D721Med (cell line): ENCODE measurements around the gene GGT6.

Experiments
- DNase-seq: peaks from one replicate; pipeline ENCODE4 v3.0.0; 2011; ENCODE audit warnings: low spot score; ENCODE audit not compliant: insufficient read length
- FAIRE-seq: peaks from 2 replicates; lab custom pipeline; 2011; peaks lifted over from hg19 to GRCh38; lab: Jason Lieb, UNC
- TF ChIP-seq, protein P1 (sequence below): IDR thresholded peaks from 2 replicates; pipeline ENCODE4 v1.5.1; 2012; ENCODE audit warnings: mild to moderate bottlenecking, control low read depth; ENCODE audit not compliant: insufficient read depth; ENCODE audit errors: missing control alignments

The GGT6 gene

GRCh38 chr17:4538236-4539002 is 22.0 kb downstream of the GGT6 start:
- FAIRE-seq, result no peak
- TF ChIP-seq, protein P1, sequence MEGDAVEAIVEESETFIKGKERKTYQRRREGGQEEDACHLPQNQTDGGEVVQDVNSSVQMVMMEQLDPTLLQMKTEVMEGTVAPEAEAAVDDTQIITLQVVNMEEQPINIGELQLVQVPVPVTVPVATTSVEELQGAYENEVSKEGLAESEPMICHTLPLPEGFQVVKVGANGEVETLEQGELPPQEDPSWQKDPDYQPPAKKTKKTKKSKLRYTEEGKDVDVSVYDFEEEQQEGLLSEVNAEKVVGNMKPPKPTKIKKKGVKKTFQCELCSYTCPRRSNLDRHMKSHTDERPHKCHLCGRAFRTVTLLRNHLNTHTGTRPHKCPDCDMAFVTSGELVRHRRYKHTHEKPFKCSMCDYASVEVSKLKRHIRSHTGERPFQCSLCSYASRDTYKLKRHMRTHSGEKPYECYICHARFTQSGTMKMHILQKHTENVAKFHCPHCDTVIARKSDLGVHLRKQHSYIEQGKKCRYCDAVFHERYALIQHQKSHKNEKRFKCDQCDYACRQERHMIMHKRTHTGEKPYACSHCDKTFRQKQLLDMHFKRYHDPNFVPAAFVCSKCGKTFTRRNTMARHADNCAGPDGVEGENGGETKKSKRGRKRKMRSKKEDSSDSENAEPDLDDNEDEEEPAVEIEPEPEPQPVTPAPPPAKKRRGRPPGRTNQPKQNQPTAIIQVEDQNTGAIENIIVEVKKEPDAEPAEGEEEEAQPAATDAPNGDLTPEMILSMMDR, result no peak
- no peak for DNase-seq

- DNase-seq (no peak), FAIRE-seq (no peak)
- TF ChIP-seq, protein P1, result no peak
Measured at GRCh38 chr17:4537451-4538235, 22.7 kb downstream of the GGT6 start.

GRCh38 chr17:4536742-4537411 is 23.5 kb downstream of the GGT6 start:
- FAIRE-seq, result no peak
- DNase-seq, result no peak
- TF ChIP-seq, protein P1, result no peak

DNA sequence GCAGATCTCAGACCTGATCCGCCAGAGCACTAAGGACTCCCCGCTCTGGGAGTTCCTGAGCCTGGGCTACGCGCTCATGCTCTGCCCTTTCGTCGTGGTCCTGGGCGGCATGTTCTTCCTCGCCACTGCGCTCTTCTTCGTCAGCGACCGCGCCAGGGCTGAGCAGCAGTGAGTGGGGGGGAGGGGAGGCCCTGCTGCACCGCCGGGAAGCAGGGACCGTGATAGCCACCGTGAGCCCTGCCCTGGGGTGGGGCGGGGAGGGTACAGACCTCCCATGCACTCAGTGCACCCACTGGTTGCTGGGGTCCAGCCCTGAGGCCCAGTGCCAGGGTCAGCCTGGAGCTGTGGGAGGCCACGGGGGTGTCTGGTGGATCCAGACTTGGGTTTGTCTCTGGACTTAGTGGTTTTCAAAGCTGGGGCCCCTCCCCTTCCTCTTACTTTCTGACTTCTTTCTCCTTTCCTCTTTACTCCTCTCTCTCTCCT is 24.1 kb downstream of the GGT6 start:
- DNase-seq (no peak), FAIRE-seq (no peak)
- TF ChIP-seq, protein P1, result no peak

- TF ChIP-seq, protein P1, result no peak
- DNase-seq (no peak), FAIRE-seq (no peak)
Measured at GRCh38 chr17:4535667-4536258, 24.6 kb downstream of the GGT6 start.

DNA sequence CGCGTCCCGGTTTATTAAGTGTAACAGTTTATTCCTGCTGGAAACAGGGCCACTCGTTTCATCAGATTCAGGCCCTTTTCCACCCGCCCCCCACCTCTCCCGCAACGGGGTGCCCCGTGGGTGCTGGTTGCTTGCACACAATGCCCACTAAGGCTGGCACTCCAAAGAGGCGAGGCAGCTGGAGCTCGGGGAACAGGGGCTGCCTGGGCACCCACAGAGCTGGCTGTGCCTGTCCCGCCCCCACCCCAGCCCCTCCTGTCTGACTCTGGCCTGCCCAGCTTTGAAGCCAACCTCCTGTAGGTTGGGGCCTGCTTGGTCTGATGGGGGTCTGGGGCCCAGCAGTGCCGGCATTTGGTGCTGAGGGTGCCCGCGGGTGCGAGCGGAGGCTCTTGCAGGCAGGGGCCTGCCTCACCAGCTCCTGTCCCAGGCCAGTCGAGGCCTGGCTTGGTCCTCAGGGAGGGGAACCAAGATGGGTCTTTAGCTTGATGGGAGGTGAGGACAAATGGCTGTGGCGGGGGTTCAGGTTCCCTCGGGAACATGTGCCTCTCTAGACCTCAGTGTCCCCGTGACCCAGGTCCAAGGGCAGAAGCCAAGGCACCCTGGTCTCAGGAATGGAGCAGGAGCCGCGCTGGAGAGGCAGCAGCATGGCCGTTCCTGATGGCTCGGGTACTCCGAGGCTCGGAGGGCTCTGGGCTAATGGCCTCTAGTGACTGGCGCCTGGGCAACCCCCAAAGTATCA is 25.3 kb downstream of the GGT6 start:
- TF ChIP-seq, protein P1, result no peak
- FAIRE-seq (no peak), DNase-seq (no peak)
